ENCODE data around the gene VSTM4.

- TF ChIP-seq CTCF (IDR thresholded peaks at IDR 0.05) (no peak), POLR2A (IDR thresholded peaks at IDR 0.05) (no peak)
Observed at GRCh38 chr10:49049660-49050059, 65.7 kb downstream of the VSTM4 start.

Measured in heart left ventricle (tissue), 13 donors.